Measurements from ENCODE around the gene ITGA2B.

GRCh38 chr17:44383861-44384260 is 5.6 kb downstream of the ITGA2B start:
- TF ChIP-seq CTCF (IDR thresholded peaks at IDR 0.05) (no peak), EP300 (IDR thresholded peaks at IDR 0.05; ENCODE audit: low read depth) (no peak), POLR2A (IDR thresholded peaks at IDR 0.05) (no peak)
